GM12878 (cell line): ENCODE measurements around the gene FOXK1. TPM values are rescaled to one million over a fixed set of nuclear protein-coding genes. Genes with fewer than 3 reads are reported as not detected.
"Not testable (repeated sequence)": the region's sequence is repeated elsewhere in the genome, so short reads cannot be mapped to it uniquely, and the experiment has no call there.

ENCODE experiments used
- ATAC-seq: fragments of 200-7000 bp; cut with Tn5 transposase; 3 replicates; pipeline ENCODE4 v1.9.1; 2020; ENCODE audit warnings: mild to moderate bottlenecking, moderate library complexity
- BruUV-seq: library from RNA; stranded (reverse); fragments of 400-500 nt; replicated peaks from 2 replicates; lab custom pipeline; 2021; lab: Mats Ljungman, UMichigan
- CTCF ChIA-PET: fragments of 300-600 bp; sonication (Branson Sonifier 250); formaldehyde crosslinking; extraction: SDS; loops from one replicate; lab custom pipeline; 2021; ENCODE audit warnings: inconsistent platforms; lab: Yijun Ruan, JAX
- POLR2A ChIA-PET: fragments of 350-600 bp; formaldehyde crosslinking; extraction: SDS; loops from one replicate; lab custom pipeline; 2021; ENCODE audit warnings: inconsistent platforms; lab: Charles Lee
- RAD21 ChIA-PET: fragments of 300-600 bp; sonication (Branson Sonifier 250); formaldehyde crosslinking; loops from one replicate; lab custom pipeline; 2023; ENCODE audit warnings: antibody characterized with exemption; ENCODE audit not compliant: unreplicated experiment; lab: Charles Lee
- SMC1A ChIA-PET: fragments of 300-600 bp; sonication (Branson Sonifier 250); formaldehyde crosslinking; loops from one replicate; lab custom pipeline; 2023; ENCODE audit not compliant: unreplicated experiment, uncharacterized antibody; lab: Charles Lee
- DNase-seq: peaks from one replicate; pipeline ENCODE4 v3.0.0-alpha.2; 2011; ENCODE audit warnings: low read depth, low spot score
- FAIRE-seq: peaks from 3 replicates; lab custom pipeline; 2011; peaks lifted over from hg19 to GRCh38; lab: Jason Lieb, UNC
- H2AFZ ChIP-seq: 2 replicates; pipeline ENCODE4 v1.6.0; 2011; ENCODE audit warnings: low read depth, low read length, control low read depth; ENCODE audit not compliant: control insufficient read depth
- H3K27ac ChIP-seq: 2 replicates; pipeline ENCODE4 v1.5.1; 2011; ENCODE audit warnings: control low read depth; ENCODE audit not compliant: control insufficient read depth, insufficient read depth
- H3K27me3 ChIP-seq, 2 experiments: replicated peaks in 1 of 2; 2 replicates each; pipeline versions ENCODE4 v1.6.0 to v1.6.1; 2011; ENCODE audit warnings: low read length in 1 of 2; ENCODE audit not compliant: control insufficient read depth in 2 of 2, insufficient read depth in 2 of 2
- H3K36me3 ChIP-seq, 2 experiments: 2 replicates each; pipeline ENCODE4 v1.5.1; 2011; ENCODE audit warnings: low read length in 1 of 2; ENCODE audit not compliant: control insufficient read depth in 2 of 2, insufficient read depth in 2 of 2
- H3K4me1 ChIP-seq: 2 replicates; pipeline ENCODE4 v1.6.1; 2011; ENCODE audit warnings: mild to moderate bottlenecking, low read length, moderate library complexity, mixed read lengths; ENCODE audit not compliant: control insufficient read depth, insufficient read depth
- H3K4me2 ChIP-seq: 2 replicates; pipeline ENCODE4 v1.6.0; 2011; ENCODE audit warnings: control low read depth; ENCODE audit not compliant: control insufficient read depth, insufficient read depth
- H3K4me3 ChIP-seq: fragments of 200-600 bp; sonication (generic); 2 replicates; pipeline ENCODE4 v1.5.1; 2016
- H3K79me2 ChIP-seq: 2 replicates; pipeline ENCODE4 v1.6.0; 2011; ENCODE audit warnings: low read length; ENCODE audit not compliant: control insufficient read depth, insufficient read depth
- H3K9ac ChIP-seq: 2 replicates; pipeline ENCODE4 v1.8.0; 2011; ENCODE audit warnings: low read length, control low read depth, mixed read lengths; ENCODE audit not compliant: control insufficient read depth, insufficient read depth
- H3K9me3 ChIP-seq: replicated peaks from 3 replicates; pipeline ENCODE4 v1.5.1; 2011; ENCODE audit warnings: mild to moderate bottlenecking, low read length; ENCODE audit not compliant: control insufficient read depth, insufficient read depth
- H4K20me1 ChIP-seq: 2 replicates; pipeline ENCODE4 v1.6.0; 2011; ENCODE audit not compliant: control insufficient read depth, insufficient read depth
- PAX5 ChIP-seq: IDR thresholded peaks from 2 replicates; pipeline ENCODE4 v1.6.1; 2011; ENCODE audit warnings: low read depth, low read length, borderline replicate concordance
- RUNX3 ChIP-seq: IDR thresholded peaks from 2 replicates; pipeline ENCODE4 v1.6.1; 2012; ENCODE audit warnings: low read length, inconsistent platforms
- SMAD1 ChIP-seq: fragments of 450-650 bp; IDR thresholded peaks from 2 replicates; pipeline ENCODE4 v1.6.1; 2018; ENCODE audit warnings: mild to moderate bottlenecking, low read depth; ENCODE audit not compliant: partially characterized antibody
- SREBF1 ChIP-seq: IDR thresholded peaks from 2 replicates; pipeline ENCODE4 v1.6.1; 2012; ENCODE audit warnings: mild to moderate bottlenecking, low read length
- SREBF2 ChIP-seq: IDR thresholded peaks from 2 replicates; pipeline ENCODE4 v1.6.1; 2012; ENCODE audit warnings: mild to moderate bottlenecking, low read length
- USF2 ChIP-seq: IDR thresholded peaks from 2 replicates; pipeline ENCODE4 v1.6.1; 2011; ENCODE audit warnings: low read depth, low read length, improper control_type of control experiment, borderline replicate concordance
- ZNF274 ChIP-seq: IDR thresholded peaks from one replicate; pipeline ENCODE4 v1.8.0; 2011; ENCODE audit not compliant: insufficient read length, insufficient read depth
- WGBS: methylation state at CpG from one replicate; pipeline ENCODE4 v1.1.6; 2016; ENCODE audit warnings: low lambda C conversion rate; ENCODE audit not compliant: insufficient replicate concordance, insufficient coverage; ENCODE audit errors: missing lambda C conversion rate; 5-methylcytosine and 5-hydroxymethylcytosine counted together
- in situ Hi-C: fragments of 300-500 bp; cut with MboI; formaldehyde crosslinking; loops from 9 replicates; pipeline ENCODE4 v1.14.3; 2018; ENCODE audit warnings: mixed read lengths
- intact Hi-C: fragments of 100-400 bp; cut with micrococcal nuclease; formaldehyde crosslinking; loops from one replicate; pipeline ENCODE4 v1.14.2; 2022; ENCODE audit not compliant: unreplicated experiment
- polyA plus RNA-seq, 11 experiments: library from polyadenylated mRNA; depleted of rRNA in 4 of 11; unstranded in 6 of 11; stranded (reverse) in 5 of 11; fragments of >200 nt; fragmentation: Nextera tagmentation in 4 of 11; fragmentation: Illumina TruSeq in 1 of 11; extraction: Ambion mirVana in 4 of 11; extraction: Trizol in 1 of 11; gene quantifications; 1 replicate in 1 of 11; 2 replicates in 10 of 11; pipeline versions ENCODE4 v1.2.1 to v1.2.3, GENCODE V29; 2011 to 2016; ENCODE audit warnings: inconsistent platforms in 2 of 11, missing spikeins in 2 of 11, low read depth in 1 of 11
- total RNA-seq, 4 experiments: library from RNA; depleted of rRNA in 3 of 4; stranded (reverse); fragments of >200 nt in 3 of 4; fragmentation: Illumina TruSeq in 1 of 4; extraction: Trizol in 1 of 4; gene quantifications; 2 replicates each; pipeline versions ENCODE4 v1.2.1 to v1.2.3, GENCODE V29; 2013 to 2021

FOXK1 gene
- total and polyA plus RNA-seq, 10 of the 15 experiments (the other 5 are each of a cell fraction or from before 2014, with no cell fraction given) = 0.24 to 31.8 (median 4.5) TPM

GRCh38 chr7:4692055-4692454, 10.0 kb downstream of the FOXK1 start (continued):
- no peak for TF ChIP-seq SREBF1
- TF ChIP-seq PAX5 = no peak
- no peak for TF ChIP-seq USF2
- TF ChIP-seq ZNF274 = no peak
- TF ChIP-seq SREBF2 = no peak
- TF ChIP-seq SMAD1 = no peak
- no peak for TF ChIP-seq RUNX3

GRCh38 chr7:4692622-4693021, 10.5 kb downstream of the FOXK1 start:
- DNase-seq, intact Hi-C loops, H3K4me3 ChIP-seq, in situ Hi-C loops, H2AFZ ChIP-seq, SMC1A ChIA-PET, RAD21 ChIA-PET, H3K9ac ChIP-seq, H3K27ac ChIP-seq, H3K36me3 ChIP-seq, H4K20me1 ChIP-seq, H3K9me3 ChIP-seq, H3K27me3 ChIP-seq, H3K4me2 ChIP-seq, ATAC-seq, FAIRE-seq, BruUV-seq: not testable (repeated sequence)
- POLR2A ChIA-PET = interaction anchor here (0.8 to 1.3 kb wide), 3 partner anchors 9 to 20 kb away, joined by 3 to 6 read pairs (median 3); no protein-coding TSS in a partner anchor
- peaks cover 70% of the 10 kb centered on the region for H3K79me2 ChIP-seq
- peaks cover 16% of the 10 kb centered on the region for H3K4me1 ChIP-seq
- 20% methylated on average over 5 of the region's 5 CpGs for WGBS
- CTCF ChIA-PET = interaction anchor here (1.0 to 2.2 kb wide), 2 partner anchors 20 to 27 kb away, joined by 3 to 7 read pairs; no protein-coding TSS in a partner anchor
